Measurements from ENCODE around the gene ZNF598.

DNA sequence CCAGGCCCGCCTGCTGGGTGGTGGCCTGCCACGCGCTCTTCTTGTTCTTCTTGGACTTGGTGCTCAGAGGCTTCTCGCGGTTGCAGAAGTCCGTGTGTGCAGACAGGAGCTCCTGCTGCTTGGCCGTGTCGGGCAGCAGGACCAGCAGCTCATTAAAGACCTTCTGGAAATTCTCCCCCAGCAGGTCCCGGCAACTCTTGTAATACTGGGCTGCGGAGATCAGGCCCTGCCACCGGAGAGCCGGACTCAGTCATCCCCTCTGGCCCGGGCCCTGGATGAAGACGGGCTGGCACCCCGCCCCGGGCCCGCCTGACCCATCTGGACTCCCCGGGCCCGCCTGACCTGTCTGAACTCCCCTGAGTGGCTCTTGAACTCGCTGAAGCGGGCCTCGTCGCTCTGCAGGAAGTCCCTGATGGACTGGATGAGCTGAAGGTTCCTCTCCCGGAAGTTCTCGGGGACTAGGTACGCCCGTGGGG, 11.2 kb downstream of the ZNF598 start:
- TF ChIP-seq, protein P1, sequence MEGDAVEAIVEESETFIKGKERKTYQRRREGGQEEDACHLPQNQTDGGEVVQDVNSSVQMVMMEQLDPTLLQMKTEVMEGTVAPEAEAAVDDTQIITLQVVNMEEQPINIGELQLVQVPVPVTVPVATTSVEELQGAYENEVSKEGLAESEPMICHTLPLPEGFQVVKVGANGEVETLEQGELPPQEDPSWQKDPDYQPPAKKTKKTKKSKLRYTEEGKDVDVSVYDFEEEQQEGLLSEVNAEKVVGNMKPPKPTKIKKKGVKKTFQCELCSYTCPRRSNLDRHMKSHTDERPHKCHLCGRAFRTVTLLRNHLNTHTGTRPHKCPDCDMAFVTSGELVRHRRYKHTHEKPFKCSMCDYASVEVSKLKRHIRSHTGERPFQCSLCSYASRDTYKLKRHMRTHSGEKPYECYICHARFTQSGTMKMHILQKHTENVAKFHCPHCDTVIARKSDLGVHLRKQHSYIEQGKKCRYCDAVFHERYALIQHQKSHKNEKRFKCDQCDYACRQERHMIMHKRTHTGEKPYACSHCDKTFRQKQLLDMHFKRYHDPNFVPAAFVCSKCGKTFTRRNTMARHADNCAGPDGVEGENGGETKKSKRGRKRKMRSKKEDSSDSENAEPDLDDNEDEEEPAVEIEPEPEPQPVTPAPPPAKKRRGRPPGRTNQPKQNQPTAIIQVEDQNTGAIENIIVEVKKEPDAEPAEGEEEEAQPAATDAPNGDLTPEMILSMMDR (conservative IDR thresholded peaks at IDR 0.05; ENCODE audit: low read depth, low read length): no peak
- TF ChIP-seq EZH2phosphoT487 (IDR thresholded peaks at IDR 0.05; ENCODE audit: borderline replicate concordance, low read length) (no peak), EZH2 (IDR thresholded peaks at IDR 0.05; ENCODE audit: low read length, unreplicated experiment) (no peak)

Data from PC-3 (cell line).